HCT116 (cell line): ENCODE data around the gene ENTR1.

Experiments
- CEBPB ChIP-seq: IDR thresholded peaks from 2 replicates; pipeline ENCODE4 v1.6.1; 2012; ENCODE audit warnings: low read depth
- CTCF ChIP-seq, 3 experiments: fragments of 200-600 bp in 1 of 3; sonication (generic) in 1 of 3; IDR thresholded peaks in 2 of 3; conservative IDR thresholded peaks in 1 of 3; 2 replicates each; pipeline ENCODE4 v1.5.1; 2012 to 2017; ENCODE audit warnings: low read depth in 2 of 3, low read length in 2 of 3, antibody characterized with exemption in 1 of 3, borderline replicate concordance in 1 of 3, control low read depth in 1 of 3, mild to moderate bottlenecking in 1 of 3, mixed read lengths in 1 of 3, mixed run types in 1 of 3, moderate library complexity in 1 of 3; ENCODE audit not compliant: insufficient read depth in 1 of 3
- EZH2 ChIP-seq: fragments of 200-600 bp; sonication (generic); IDR thresholded peaks from 2 replicates; pipeline ENCODE4 v1.6.1; 2017; ENCODE audit warnings: antibody characterized with exemption, mixed run types
- EZH2phosphoT487 ChIP-seq: fragments of 200-600 bp; IDR thresholded peaks from 2 replicates; pipeline ENCODE4 v1.6.1; 2018; ENCODE audit warnings: antibody characterized with exemption, borderline replicate concordance
- MAX ChIP-seq: IDR thresholded peaks from 2 replicates; pipeline ENCODE4 v1.6.1; 2012
- POLR2A ChIP-seq: IDR thresholded peaks from 2 replicates; pipeline ENCODE4 v1.7.0; 2011; ENCODE audit warnings: borderline replicate concordance; ENCODE audit not compliant: insufficient read depth, insufficient read length; ENCODE audit errors: extremely low read depth
- POLR2AphosphoS5 ChIP-seq: IDR thresholded peaks from 2 replicates; pipeline ENCODE4 v1.6.1; 2011; ENCODE audit warnings: mild to moderate bottlenecking, low read depth, low read length, moderate library complexity
- REST ChIP-seq: IDR thresholded peaks from 2 replicates; pipeline ENCODE4 v1.6.1; 2012; ENCODE audit warnings: low read depth
- SP1 ChIP-seq: IDR thresholded peaks from 2 replicates; pipeline ENCODE4 v1.6.1; 2012; ENCODE audit warnings: low read depth
- YY1 ChIP-seq: IDR thresholded peaks from 2 replicates; pipeline ENCODE4 v1.6.1; 2011; ENCODE audit warnings: low read length, low read depth, moderate library complexity, mild to moderate bottlenecking; ENCODE audit not compliant: insufficient replicate concordance; ENCODE audit errors: extremely low read depth
- ZFX ChIP-seq: fragments of 450-650 bp; IDR thresholded peaks from 2 replicates; pipeline ENCODE4 v1.6.1; 2017

- TF ChIP-seq CTCF (IDR thresholded peaks at IDR 0.05 in 2 of 3, conservative IDR thresholded peaks at IDR 0.05 in 1 of 3; ENCODE audit: borderline replicate concordance in 1 of 3, insufficient read depth in 1 of 3, low read depth in 2 of 3, low read length in 2 of 3) = no peak
- no peak for TF ChIP-seq YY1
- no peak for TF ChIP-seq POLR2A
- TF ChIP-seq MAX = no peak
- TF ChIP-seq CEBPB = no peak
- TF ChIP-seq POLR2AphosphoS5 = no peak
- no peak for TF ChIP-seq SP1
- TF ChIP-seq EZH2 = no peak
- no peak for TF ChIP-seq EZH2phosphoT487
- TF ChIP-seq REST = no peak
- TF ChIP-seq ZFX = no peak
Measured at GRCh38 chr9:136362450-136362784, 48.0 kb downstream of the ENTR1 start.
